ENCODE data around the gene INIP.
"Not testable (repeated sequence)": the region's sequence is repeated elsewhere in the genome, so short reads cannot be mapped to it uniquely, and the experiment has no call there.

INIP gene

DNA sequence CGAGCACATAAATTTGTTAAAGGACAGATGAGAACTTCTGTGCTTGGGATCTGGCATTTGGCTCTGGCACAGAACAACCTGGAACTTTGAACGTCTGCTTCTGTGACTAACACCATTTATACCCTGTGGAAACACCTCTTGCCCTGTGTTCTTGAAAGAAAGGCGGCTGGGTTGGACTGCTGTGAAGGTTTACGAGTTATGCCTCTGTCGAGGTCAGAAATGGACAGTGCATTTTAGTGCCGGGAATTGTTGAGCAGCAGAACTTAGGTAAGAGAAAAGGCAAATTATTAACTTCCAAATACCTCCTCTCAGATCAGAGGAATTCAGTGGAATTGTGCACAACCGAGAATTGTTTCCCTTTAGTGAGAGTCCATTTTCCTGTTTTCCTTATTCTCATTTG is 14.1 kb upstream of the INIP start:
- no peak for DNase-seq

DNA sequence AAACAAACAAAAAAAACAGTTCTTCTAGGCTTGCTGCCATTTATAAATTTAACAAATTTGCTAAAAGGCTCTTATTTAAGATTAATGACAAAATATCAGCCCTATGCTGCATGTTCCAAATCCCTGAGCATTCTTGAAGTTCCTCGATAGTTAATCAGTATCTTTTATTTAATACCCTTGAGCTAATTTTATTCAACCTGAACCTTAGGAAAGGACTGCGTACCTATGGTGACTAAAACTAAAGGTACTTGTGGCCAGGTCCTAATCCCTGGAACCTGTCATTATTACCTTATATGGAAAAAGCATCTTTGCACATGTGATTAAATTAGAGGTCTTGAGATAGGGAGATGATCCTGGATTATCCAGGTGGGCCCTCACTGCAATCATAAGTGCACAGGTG is 10.5 kb upstream of the INIP start:
- DNase-seq: no peak

DNA sequence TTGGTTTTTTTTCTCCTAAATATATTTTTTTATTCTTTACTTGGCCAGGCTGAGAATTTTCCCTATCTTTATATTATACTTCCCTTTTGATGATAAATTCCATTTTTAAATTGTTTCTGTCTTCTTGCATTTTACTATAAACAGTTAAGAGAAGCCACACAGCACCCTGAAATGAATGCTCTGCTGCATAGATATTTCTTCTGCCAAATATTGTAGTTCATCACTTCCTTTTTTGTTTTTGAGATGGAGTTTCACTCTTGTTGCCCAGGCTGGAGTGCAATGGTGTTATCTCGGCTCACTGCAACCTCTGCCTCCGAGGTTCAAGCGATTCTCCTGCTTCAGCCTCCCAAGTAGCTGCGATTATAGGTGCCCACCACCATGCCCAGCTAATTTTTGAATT is 8.5 kb upstream of the INIP start:
- DNase-seq: no peak

DNA sequence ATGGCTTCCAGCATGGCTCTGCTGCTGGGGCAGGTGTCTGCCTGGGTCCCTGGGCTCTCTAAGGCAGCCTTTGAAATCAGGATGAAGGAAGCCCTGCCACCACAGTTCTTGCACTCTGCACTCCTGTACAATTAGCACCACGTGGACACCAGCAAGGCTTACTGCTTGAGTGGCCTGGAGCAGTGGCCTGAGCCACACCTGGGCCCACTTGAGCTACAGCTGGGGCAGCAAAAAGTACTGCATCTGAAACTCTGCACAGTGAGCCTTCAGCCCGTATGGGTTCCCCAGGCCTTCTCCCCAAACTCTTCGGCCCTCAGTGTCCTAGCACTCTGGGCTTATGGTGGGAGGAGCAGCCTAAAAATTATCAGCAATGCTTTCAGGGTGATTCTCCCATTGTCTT is 8.0 kb upstream of the INIP start:
- DNase-seq: no peak

DNA sequence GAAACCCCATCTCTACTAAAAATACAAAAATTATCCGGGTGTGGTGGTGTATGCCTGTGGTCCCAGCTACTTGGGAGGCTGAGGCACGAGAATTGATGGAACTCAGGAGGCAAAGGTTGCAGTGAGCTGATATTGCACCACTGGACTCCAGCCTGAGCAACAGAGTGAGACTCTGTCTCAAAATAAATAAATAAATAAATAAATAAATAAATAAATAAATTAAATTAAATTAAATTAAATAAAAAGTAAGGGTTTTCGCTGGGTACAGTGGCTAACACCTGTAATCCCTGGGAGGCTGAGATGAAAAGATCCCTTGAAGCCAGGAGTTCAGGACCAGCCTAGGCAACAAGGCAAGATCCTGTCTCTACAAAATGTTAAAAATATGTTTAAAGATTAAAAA is 4.8 kb upstream of the INIP start:
- DNase-seq: not testable (repeated sequence)

DNA sequence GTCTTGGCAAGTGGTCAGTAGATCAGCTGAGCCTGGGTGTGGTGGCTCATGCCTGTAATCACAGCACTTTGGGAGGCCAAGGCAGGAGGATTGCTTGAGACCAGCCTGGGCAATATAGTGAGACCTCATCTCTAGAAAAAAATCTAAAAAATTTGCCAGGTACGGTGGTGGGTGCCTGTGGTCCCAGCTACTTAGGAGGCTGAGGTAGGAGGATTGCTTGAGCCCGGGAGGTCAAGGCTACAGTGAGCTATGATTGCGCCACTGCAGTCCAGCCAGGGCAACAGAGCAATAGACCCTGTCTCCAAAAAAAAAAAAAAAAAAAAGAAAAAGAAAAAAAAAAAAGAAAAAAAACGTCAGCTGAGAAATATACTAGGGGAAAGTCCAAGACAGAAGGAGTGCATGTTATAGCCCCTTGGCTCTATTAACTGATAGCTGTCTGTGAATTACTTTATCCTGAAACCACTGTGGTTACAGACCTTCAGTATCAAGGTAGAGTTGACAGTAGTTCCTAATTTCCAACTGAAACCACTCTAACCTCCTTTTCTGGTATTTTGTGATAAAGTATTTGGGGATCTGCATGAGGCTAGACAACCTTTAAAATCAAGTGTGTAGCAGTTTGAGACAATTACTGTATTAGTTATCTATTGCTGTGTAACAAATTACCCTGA is 2.3 kb upstream of the INIP start:
- DNase-seq: no peak

DNA sequence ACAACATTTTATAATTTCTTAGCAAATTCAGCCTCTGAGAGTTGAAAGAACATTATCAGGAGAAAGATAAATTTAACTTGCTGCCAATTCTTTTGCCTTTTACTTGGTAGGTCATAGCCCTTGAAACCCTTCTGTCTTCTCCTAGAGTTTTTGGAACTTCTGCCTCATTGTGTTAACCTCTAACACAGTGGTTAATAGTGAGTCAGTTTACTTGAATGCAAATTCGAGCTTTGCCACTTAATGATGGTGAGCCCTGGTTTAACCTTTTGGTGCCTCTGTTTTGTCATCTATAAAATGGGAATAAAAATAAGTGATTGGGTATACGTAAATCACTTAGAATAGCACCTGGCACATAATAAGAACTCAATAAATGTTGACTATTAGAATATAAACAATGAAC is 1.8 kb upstream of the INIP start:
- DNase-seq: no peak

DNA sequence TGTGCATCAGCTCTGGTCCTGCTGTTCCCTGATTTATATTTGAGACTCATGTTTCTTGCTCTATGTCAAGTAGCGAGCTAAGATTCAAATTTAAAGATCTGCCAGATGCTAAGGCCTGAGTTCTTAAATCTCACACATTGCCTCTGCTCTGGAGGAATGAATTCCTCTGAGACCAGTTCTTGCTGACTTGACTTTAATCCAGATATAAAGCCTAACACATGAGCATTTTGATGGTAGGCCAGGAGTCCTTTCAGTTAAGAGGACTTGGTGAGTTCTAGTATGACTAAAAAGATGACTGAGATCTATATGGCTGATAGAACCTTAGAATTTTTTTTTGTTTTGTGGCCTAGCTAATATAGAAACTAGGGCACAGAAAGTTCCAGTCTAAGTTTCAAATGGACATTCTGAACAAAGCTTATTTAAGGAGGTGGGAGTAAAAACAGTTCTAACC is 1.3 kb upstream of the INIP start:
- no peak for DNase-seq

DNA sequence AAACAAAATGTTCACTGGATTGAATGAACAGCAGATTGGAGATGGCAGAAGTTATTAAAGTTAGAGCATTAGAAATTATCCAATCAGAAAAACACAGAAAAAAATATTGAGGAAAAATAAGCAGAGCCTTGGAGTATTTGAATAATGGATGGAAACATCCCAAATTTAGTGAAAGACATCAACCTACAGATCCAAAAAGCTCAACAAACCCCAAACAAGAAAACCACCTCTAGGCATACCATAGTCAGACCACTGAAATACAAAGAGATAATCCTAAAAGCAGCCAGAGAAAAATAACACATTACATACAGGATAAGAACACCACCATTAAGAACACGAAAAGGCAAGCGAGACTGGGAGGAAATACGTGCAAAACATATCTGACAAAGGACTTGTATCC is 5.2 kb downstream of the INIP start:
- DNase-seq: no peak

DNA sequence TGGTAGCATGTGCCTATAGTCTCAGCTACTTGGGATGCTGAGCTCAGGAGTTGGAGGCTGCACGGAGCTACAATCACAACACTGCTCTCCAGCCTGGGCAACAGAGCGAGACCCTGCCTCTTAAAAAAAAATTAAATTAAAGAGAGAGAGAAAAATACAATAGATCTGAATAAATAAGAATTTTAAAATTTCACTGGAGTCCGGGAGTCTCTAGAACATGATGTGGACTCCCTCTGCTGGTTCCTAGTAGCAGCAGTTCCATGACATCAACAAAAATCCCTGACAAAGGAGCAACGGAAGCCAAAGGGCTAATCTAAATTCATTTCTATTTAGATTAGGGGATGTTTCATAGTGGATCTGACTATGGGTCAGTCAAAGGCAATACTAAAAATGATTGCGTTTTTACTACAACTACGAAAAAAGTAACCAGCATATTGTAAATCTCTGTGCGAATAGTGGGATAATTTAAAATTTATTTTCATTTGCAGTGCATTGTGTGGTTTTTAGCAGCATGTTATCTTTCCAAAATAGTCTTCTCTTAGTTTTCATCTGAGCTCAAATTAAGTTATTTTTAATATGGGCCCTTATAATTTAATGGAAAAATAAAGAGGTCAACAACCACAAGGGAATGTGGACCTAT is 6.7 kb downstream of the INIP start:
- no peak for DNase-seq

DNA sequence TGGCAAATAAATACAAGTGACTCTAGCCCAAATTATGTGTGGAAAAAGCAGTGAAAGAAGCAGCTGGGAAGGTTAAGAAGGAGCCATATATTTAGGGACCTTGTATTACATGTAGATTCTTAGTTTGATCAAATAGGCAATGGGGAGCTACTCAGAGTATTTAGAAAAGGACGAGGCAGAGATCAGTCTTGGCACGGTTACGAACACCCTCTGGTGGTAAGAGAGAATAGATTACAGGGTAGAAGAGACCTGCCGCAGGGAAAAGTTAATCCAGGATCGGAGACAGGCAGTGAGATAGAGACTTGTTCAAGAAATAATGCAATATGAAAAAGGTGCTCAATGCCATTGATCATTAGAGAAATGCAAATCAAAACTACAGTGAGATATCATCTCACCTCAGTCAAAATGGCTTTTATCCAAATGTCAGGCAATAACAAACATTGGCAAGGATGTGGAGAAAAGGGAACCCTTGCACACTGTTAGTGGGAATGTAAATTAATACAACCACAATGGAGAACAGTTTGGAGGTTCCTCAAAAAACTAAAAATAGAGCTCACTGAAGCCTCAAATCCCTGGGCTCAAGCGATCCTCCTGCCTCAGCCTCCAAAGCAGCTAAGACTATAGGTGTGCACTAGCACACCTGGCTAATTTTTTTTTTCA is 12.0 kb downstream of the INIP start:
- no peak for DNase-seq

DNA sequence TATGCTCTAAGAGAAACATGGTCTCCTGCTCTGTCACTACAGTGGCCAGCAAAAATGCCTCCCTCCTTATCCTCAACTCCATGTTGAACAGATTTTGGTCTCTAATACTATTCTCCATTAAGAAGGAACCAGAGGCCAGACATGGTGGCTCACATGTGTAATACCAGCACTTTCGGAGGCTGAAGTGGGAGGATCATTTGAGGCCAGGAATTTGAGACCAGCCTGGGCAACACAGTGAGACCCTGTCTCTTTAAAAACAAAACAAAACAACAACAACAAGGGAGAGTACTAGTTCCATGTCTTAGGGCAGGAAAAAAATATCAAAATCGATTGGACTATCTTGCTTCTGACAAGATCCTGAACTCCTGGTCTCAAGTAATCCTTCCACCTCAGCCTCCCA is 14.6 kb downstream of the INIP start:
- DNase-seq: no peak

DNA sequence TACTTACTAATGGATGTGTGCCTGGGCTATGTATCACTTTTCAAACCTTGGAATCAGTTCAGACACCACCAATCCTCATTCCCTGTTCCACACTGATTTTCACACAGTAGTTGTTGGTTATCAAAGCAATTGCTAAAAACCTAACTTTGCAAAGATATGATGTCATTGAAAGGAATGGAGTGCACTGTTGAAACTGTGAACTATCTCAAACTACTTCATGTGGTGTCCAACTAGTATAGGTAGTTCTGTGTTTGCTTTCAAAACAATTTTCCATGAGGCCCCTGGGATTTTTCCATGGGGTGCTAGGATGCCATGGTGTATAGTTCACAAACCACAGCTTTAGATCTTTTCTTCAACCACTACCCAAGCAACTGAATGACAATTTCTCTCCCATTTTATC is 17.8 kb downstream of the INIP start:
- no peak for DNase-seq

DNA sequence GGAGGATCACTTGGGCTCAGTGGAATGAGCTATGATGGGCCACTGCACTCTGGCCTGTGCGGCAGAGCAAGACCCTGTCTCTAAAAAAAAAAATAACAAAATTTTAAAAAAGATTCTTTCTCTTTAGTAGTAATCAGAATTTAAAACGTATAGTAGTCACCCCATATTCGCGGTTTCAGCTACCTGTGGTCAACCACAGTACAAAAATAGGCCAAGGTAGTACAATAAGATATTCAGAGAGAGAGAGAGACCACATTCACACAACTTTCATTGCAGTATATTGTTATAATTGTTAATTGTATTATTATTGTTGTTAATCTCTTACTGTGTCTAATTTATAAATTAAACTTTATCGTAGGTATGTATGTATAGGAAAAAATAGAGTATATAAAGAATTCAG is 18.7 kb downstream of the INIP start:
- DNase-seq: no peak

DNA sequence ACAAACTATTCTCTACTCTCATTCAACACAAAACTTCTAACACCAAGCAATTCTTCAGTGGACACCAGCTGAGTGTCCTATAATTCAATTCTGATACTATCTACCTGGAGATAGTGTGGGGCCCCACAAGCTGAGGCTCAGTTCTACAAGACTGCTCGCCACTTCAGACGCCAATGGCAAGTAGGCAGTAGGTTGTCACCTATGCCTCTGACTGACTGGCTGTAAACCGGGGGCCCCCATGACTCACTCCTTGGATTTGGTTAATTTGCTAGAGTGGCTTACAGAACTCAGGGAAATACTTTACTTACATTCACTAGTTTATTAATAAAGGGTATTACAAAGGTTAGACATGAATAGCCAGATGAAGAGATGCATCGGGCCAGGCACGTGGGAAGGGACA is 21.5 kb downstream of the INIP start:
- DNase-seq: no peak

DNA sequence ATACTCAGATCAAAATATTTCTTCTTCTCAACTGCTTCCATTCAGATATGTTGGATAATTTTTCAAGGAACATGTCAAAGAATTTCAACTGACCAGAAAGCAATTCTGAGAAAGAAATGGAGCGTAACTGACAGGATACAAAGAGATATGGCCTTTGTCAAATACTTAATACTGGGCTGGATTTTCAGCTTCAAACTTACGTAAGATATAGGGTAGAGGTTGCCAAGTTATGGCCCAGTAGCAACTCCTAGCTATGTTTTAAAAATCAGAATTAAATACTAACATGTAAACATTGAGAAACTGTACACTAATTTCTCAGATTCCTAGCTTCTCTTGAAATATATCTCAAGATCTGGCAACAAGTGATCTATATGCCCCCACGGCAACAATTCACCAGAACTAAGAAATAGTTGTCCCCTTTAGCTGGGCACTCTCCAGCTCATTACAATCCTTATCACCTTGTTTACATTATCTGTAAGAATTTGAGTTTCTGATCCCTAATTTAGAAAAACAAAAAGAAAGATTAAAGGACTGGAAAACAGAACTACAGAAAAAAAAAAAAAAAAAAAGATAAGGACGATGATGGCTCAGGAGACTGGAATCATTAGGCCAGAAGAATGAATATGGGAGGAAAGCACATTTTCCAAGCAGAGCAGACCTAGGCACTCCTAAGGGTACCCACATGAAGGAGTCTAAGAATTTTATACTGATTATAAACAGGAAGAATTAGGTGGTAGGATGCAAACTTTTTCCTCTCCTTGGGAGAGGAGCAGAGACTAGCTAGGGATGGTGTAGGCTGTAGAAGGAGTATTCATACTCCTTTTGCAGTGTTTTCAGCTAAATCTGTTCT is 23.0 kb downstream of the INIP start:
- no peak for DNase-seq

DNA sequence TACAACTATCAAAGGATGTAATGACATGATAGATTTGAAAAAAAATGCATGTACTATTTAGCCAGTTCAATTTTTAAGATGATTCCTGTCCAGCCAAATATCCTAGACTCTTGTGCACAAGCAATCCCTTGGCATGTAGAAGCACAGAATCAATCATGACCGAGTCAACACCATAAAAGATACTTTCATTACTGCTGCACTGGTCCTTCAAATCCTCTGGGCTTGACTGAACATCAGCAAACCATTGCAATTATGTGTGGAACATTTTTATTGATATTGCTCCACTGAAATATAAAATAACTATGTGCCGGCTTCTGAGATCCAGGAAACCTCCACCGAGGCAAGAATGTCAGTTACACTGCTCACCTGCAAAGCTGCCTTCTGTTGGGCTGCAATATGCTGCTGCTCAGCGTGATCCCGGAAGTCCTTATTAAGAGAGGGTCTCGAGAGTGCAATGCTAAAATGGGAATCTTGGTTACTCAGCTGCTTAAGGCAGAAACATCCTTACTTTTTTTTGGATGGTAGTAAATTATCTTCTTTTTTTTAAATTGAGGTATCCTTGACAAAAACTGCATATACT is 28.7 kb downstream of the INIP start:
- DNase-seq: no peak

DNA sequence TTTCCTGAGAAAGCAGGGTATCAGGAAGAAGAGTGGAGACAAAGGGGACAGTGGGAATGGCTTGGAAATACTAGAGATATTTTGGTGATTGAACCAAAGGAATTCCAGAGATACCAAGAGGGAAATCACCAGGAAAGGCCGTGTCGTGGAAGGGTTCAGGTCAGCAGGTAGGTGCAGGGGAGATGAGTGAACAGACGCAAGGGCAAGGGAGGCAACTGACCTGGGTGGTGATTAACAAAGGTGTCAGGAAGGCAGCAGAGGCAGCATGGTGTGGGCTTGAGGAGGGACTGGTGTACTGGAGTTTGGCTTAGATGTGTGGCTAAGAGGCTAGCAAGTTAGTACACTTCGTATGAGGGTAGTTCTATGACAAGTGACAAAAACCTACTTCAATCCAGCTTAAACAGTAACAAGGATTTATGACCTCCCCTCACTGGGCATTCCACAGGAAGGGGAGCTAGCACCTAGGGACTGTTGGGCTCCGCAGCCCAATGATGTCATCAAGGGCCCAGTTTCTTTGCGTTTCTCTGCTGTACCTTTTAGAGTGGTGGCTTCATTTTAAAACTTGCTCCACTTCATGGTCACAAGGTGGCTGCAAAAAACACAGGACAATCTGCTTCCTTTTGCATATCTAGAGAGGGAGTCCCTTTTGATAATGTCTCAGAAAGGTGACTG is 37.0 kb downstream of the INIP start:
- DNase-seq: no peak

DNA sequence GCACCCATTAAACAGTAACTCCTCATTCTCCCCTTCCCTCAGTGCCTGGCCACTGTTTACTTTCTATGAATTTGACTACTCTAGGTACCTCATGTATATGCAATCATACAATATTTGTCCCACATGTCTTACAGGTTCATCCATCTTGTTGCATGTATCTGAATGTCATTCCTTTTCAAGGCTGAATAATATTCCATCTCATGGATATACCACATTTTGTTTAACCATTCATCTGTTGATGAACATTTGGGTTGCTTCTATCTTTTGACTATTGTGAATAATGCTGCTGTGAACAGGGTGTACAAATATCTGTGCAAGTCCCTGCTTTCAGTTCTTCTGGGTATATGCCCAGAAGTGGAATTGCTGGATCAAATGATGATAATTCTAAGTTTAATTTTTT is 40.9 kb downstream of the INIP start:
- DNase-seq: no peak

DNA sequence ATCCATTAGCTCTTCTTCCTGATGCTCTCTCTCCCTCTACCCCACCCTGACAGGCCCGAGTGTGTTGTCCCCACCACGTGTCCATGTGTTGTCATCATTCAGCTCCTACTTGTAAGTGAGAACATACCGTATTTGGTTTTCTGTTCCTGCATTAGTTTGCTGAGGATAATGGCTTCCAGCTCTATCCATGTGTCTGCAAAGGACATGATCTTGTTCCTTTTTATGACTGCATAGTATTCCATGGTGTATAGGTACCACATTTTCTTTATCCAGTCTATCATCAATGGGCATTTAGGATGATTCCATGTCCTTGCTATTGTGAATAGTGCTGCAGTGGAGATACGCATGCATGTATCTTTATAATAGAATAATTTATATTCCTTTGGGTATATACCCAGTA is 44.7 kb downstream of the INIP start:
- not testable (repeated sequence) for DNase-seq

DNA sequence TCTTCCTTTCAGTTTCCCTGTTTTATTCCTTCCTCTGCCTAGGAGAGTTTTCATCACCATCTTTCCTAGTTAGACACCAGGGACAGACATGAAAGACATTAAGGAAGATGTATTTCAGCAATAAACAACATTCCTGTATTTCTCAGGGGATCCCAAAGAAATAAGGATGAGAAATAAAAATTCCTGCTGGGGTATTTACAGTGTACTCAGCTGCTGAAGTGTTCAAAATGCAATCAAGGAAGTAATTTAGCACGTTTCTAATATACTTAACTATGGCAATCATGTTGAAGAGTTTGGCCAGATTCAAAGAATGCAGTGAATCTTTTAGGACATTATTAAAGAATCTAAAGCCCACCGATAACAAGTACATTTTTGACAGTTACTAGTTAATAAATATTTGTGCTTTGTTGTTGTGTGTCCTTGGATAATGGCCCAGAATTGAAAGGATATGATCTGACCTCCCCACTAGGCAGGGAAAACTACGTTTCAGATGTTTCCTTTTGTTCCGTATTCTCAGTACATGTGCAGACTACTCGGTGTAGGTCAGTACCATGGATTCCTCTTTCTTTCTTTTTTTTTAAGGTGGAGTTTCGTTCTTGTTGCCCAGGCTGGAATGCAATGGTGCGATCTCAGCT is 46.8 kb downstream of the INIP start:
- no peak for DNase-seq

DNA sequence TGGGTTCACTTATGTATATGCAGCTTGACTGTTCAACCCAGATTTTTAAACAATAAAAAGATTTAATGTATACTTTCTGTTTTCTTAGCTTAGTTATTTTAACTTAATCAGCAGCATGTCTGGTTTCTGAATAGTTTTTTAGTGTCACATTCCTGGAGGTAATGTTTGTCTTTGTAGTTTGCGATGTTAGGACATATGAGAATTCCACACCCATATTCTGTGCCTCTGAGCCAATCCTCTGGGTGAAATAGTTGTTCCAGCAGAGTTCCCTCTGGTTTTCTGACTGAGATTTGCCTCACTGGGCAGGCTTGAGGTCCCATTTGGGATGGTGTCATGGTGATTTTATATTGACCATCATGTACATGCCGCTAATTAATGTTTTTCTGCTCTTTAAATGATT is 48.6 kb downstream of the INIP start:
- no peak for DNase-seq

Measured in NCI-H345 (cell line).